GM12891 (cell line): ENCODE measurements around the gene EIF1.
"Not testable (repeated sequence)": the region's sequence is repeated elsewhere in the genome, so short reads cannot be mapped to it uniquely, and the experiment has no call there.

Experiments used
- POLR2A ChIP-seq: IDR thresholded peaks from 2 replicates; pipeline ENCODE4 v1.6.1; 2011; ENCODE audit warnings: low read depth, low read length, control low read depth
- POLR2AphosphoS5 ChIP-seq: IDR thresholded peaks from 2 replicates; pipeline ENCODE4 v1.6.1; 2011; ENCODE audit warnings: low read depth, low read length, control low read depth
- TAF1 ChIP-seq: IDR thresholded peaks from 2 replicates; pipeline ENCODE4 v1.6.1; 2011; ENCODE audit warnings: low read depth, low read length, control low read depth

DNA sequence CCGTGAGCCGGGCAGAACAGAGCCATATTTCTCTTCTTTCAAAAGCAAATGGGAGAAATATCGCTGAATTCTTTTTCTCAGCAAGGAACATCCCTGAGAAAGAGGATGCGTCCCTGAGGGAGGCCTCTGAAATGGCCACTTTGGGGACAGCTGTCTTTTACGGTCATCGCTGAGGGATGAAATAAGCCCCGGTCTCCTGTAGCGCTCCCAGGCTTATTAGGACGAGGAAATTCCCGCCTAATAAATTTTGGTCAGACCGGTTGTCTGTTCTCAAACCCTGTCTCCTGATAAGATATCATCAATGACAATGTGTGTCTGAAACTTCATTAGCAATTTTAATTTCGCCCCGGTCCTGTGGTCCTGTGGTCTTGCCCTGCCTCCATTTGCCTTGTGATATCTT lies 2.9 kb upstream of the EIF1 start:
- TF ChIP-seq POLR2A, POLR2AphosphoS5, TAF1: not testable (repeated sequence)
